HEK293T (cell line): ENCODE data around the gene SMAD6.

Source experiments
- ARNT ChIP-seq: fragments of 450-650 bp; IDR thresholded peaks from 2 replicates; pipeline ENCODE4 v1.6.1; 2017; ENCODE audit warnings: mild to moderate bottlenecking
- BHLHE40 ChIP-seq: fragments of 450-650 bp; IDR thresholded peaks from 2 replicates; pipeline ENCODE4 v1.6.1; 2016; ENCODE audit warnings: mild to moderate bottlenecking, moderate library complexity, borderline replicate concordance
- ELF4 ChIP-seq: fragments of 450-650 bp; IDR thresholded peaks from 2 replicates; pipeline ENCODE4 v1.6.1; 2017; ENCODE audit warnings: antibody characterized with exemption
- FOXA1 ChIP-seq: fragments of 450-650 bp; IDR thresholded peaks from 2 replicates; pipeline ENCODE4 v1.6.1; 2016; ENCODE audit warnings: mild to moderate bottlenecking
- FOXM1 ChIP-seq: fragments of 450-650 bp; IDR thresholded peaks from 2 replicates; pipeline ENCODE4 v1.6.1; 2017; ENCODE audit warnings: mild to moderate bottlenecking, borderline replicate concordance
- HDGF ChIP-seq: fragments of 450-650 bp; IDR thresholded peaks from 2 replicates; pipeline ENCODE4 v1.6.1; 2017; ENCODE audit warnings: antibody characterized with exemption, borderline replicate concordance
- L3MBTL2 ChIP-seq: fragments of 450-650 bp; conservative IDR thresholded peaks from 2 replicates; pipeline ENCODE4 v1.6.1; 2016; ENCODE audit warnings: mild to moderate bottlenecking
- PKNOX1 ChIP-seq: fragments of 450-650 bp; IDR thresholded peaks from 2 replicates; pipeline ENCODE4 v1.6.1; 2016
- SP1 ChIP-seq: fragments of 450-650 bp; IDR thresholded peaks from 2 replicates; pipeline ENCODE4 v1.6.1; 2017
- SUZ12 ChIP-seq: fragments of 450-650 bp; IDR thresholded peaks from 2 replicates; pipeline ENCODE4 v1.6.1; 2016; ENCODE audit warnings: mild to moderate bottlenecking
- ZNF384 ChIP-seq: fragments of 450-650 bp; IDR thresholded peaks from 2 replicates; pipeline ENCODE4 v1.6.1; 2016

- TF ChIP-seq SUZ12 (no peak), ELF4 (no peak), BHLHE40 (no peak), ARNT (no peak), SP1 (no peak), FOXM1 (no peak), PKNOX1 (no peak), FOXA1 (no peak), ZNF384 (no peak), L3MBTL2 (no peak), HDGF (no peak)
Measured at GRCh38 chr15:66742286-66742685, 40.2 kb downstream of the SMAD6 start.
